Measurements from ENCODE around the gene SOAT2. TPM values are rescaled to one million over a fixed set of nuclear protein-coding genes. Genes with fewer than 3 reads are reported as not detected.

SOAT2 gene
- total RNA-seq, 1 donor from 2014 or later: not detected

GRCh38 chr12:53065975-53066931 is 37.0 kb upstream of the SOAT2 start:
- ATAC-seq (ENCODE audit: low read depth) (peak; percentile 63), DNase-seq (peak; percentile 55)
- no peak for TF ChIP-seq CTCF (IDR thresholded peaks at IDR 0.05)
- intact Hi-C loops (cut with micrococcal nuclease): loop anchor here (1.0 to 2.0 kb wide), 4 partner anchors 33 to 279 kb away; no protein-coding TSS in a partner anchor
- Mint-ChIP-seq H3K4me1 (peaks cover 10% of the 10 kb centered on the region), H3K27me3 (no peaks in the 10 kb centered on the region), H3K36me3 (ENCODE audit: low read depth) (peaks cover 76% of the 10 kb centered on the region), H3K9me3 (no peaks in the 10 kb centered on the region), H3K27ac (no peak overlapping the region), H3K4me3 (no peak overlapping the region)
- POLR2A ChIA-PET: interaction anchor here (0.8 to 1.6 kb wide), 5 partner anchors 13 to 33 kb away, joined by 3 to 7 read pairs (median 3); partner anchors contain the start of gene SPRYD3
- CTCF ChIA-PET: interaction anchor here (0.7 to 8.1 kb wide), 20 partner anchors 9 to 279 kb away, joined by 3 to 133 read pairs (median 6); partner anchors contain the start of genes ESPL1, IGFBP6, SOAT2 and SPRYD3

- TF ChIP-seq CTCF (IDR thresholded peaks at IDR 0.05): no peak
- H3K4me3 Mint-ChIP-seq: no peak overlapping the region
- peaks cover 15% of the 10 kb centered on the region for H3K4me1 Mint-ChIP-seq
- intact Hi-C loops (cut with micrococcal nuclease): loop anchor here (2.0 kb wide), 1 partner anchor 123 kb away; no protein-coding TSS in a partner anchor
- ChIA-PET CTCF (interaction anchor here (1.5 to 8.1 kb wide), 6 partner anchors 11 to 278 kb away, joined by 4 to 133 read pairs (median 20); partner anchors contain the start of genes IGFBP6, SOAT2 and SPRYD3), POLR2A (interaction anchor here (1.6 kb wide), 1 partner anchor 32 kb away, joined by 4 read pairs; no protein-coding TSS in a partner anchor)
- no peak overlapping the region for H3K27ac Mint-ChIP-seq
- DNase-seq (no peak), ATAC-seq (ENCODE audit: low read depth) (no peak)
- no peaks in the 10 kb centered on the region for H3K9me3 Mint-ChIP-seq
- H3K27me3 Mint-ChIP-seq: no peaks in the 10 kb centered on the region
- peaks cover 84% of the 10 kb centered on the region for H3K36me3 Mint-ChIP-seq (ENCODE audit: low read depth)
Observed at GRCh38 chr12:53067074-53067992, 36.0 kb upstream of the SOAT2 start.

- intact Hi-C loops (cut with micrococcal nuclease): loop anchor here (2.0 kb wide), 1 partner anchor 123 kb away; no protein-coding TSS in a partner anchor
- ChIA-PET CTCF (interaction anchor here (1.5 to 8.1 kb wide), 6 partner anchors 10 to 277 kb away, joined by 4 to 133 read pairs (median 20); partner anchors contain the start of genes IGFBP6, SOAT2 and SPRYD3), POLR2A (no interaction called here)
- Mint-ChIP-seq H3K4me3 (no peak overlapping the region), H3K9me3 (no peaks in the 10 kb centered on the region), H3K36me3 (ENCODE audit: low read depth) (peaks cover 91% of the 10 kb centered on the region), H3K27me3 (no peaks in the 10 kb centered on the region), H3K27ac (no peak overlapping the region), H3K4me1 (peaks cover 24% of the 10 kb centered on the region)
- ATAC-seq (ENCODE audit: low read depth) (no peak), DNase-seq (no peak)
- no peak for TF ChIP-seq CTCF (IDR thresholded peaks at IDR 0.05)
Observed at GRCh38 chr12:53067993-53068770, 35.1 kb upstream of the SOAT2 start.

GRCh38 chr12:53068811-53069585 is 34.3 kb upstream of the SOAT2 start:
- intact Hi-C loops (cut with micrococcal nuclease): no loop called here
- POLR2A ChIA-PET: no interaction called here

More at GRCh38 chr12:53068811-53069585, 34.3 kb upstream of the SOAT2 start:
- TF ChIP-seq CTCF (IDR thresholded peaks at IDR 0.05): no peak
- ATAC-seq (ENCODE audit: low read depth) (no peak), DNase-seq (no peak)
- Mint-ChIP-seq H3K36me3 (ENCODE audit: low read depth) (peaks cover 89% of the 10 kb centered on the region), H3K9me3 (no peaks in the 10 kb centered on the region), H3K27ac (no peak overlapping the region), H3K4me3 (no peak overlapping the region), H3K4me1 (peaks cover 28% of the 10 kb centered on the region), H3K27me3 (no peaks in the 10 kb centered on the region)
- CTCF ChIA-PET: interaction anchor here (6.5 to 8.1 kb wide), 2 partner anchors 9 to 30 kb away, joined by 77 to 133 read pairs; partner anchors contain the start of genes IGFBP6 and SPRYD3

Measured in activated B cell treated with CpG ODN at 0.5 μM for 24 hours (primary cell).